SK-N-SH treated with all-trans-retinoic acid at 6 μM for 48 hours (cell line): ENCODE measurements around the gene SUSD4.

ENCODE experiments used
- BACH2 ChIP-seq: fragments of 250-450 bp; sonication (Bioruptor Pico); IDR thresholded peaks from 2 replicates; pipeline ENCODE4 v1.9.0; 2021; ENCODE audit warnings: mild to moderate bottlenecking, borderline replicate concordance
- GLIS3 ChIP-seq: fragments of 250-450 bp; sonication (Bioruptor Pico); IDR thresholded peaks from 2 replicates; pipeline ENCODE4 v1.5.0; 2020; ENCODE audit warnings: mild to moderate bottlenecking, moderate library complexity
- ISL1 ChIP-seq: fragments of 250-450 bp; sonication (Bioruptor Pico); IDR thresholded peaks from 2 replicates; pipeline ENCODE4 v2.1.2; 2022; ENCODE audit warnings: mild to moderate bottlenecking, moderate library complexity
- PATZ1 ChIP-seq: fragments of 250-450 bp; sonication (Bioruptor Pico); IDR thresholded peaks from 2 replicates; pipeline ENCODE4 v1.8.0; 2020; ENCODE audit warnings: mild to moderate bottlenecking, moderate library complexity, borderline replicate concordance
- PPARA ChIP-seq: fragments of 250-450 bp; sonication (Bioruptor Pico); IDR thresholded peaks from 2 replicates; pipeline ENCODE4 v1.5.0; 2020; ENCODE audit warnings: mild to moderate bottlenecking, borderline replicate concordance
- RARB ChIP-seq: fragments of 250-450 bp; sonication (Bioruptor Pico); IDR thresholded peaks from 2 replicates; pipeline ENCODE4 v1.8.0; 2021; ENCODE audit warnings: mild to moderate bottlenecking, moderate library complexity
- TOX ChIP-seq: fragments of 250-450 bp; sonication (Bioruptor Pico); IDR thresholded peaks from 2 replicates; pipeline ENCODE4 v1.8.0; 2021; ENCODE audit warnings: mild to moderate bottlenecking, moderate library complexity, borderline replicate concordance
- TSHZ2 ChIP-seq: fragments of 250-450 bp; sonication (Bioruptor Pico); IDR thresholded peaks from 2 replicates; pipeline ENCODE4 v1.5.0; 2020; ENCODE audit warnings: mild to moderate bottlenecking, moderate library complexity
- ZFP3 ChIP-seq: fragments of 250-450 bp; sonication (Bioruptor Pico); IDR thresholded peaks from 2 replicates; pipeline ENCODE4 v1.5.0; 2020; ENCODE audit warnings: mild to moderate bottlenecking, moderate library complexity
- ZNF565 ChIP-seq: fragments of 450-650 bp; formaldehyde crosslinking; conservative IDR thresholded peaks from 2 replicates; pipeline ENCODE4 v1.5.0; 2020; ENCODE audit warnings: low read depth, mild to moderate bottlenecking, moderate library complexity
- TF ChIP-seq, protein P1 (sequence below): fragments of 250-450 bp; sonication (Bioruptor Pico); IDR thresholded peaks from 2 replicates; pipeline ENCODE4 v1.5.1; 2021; ENCODE audit warnings: mild to moderate bottlenecking, moderate library complexity

DNA sequence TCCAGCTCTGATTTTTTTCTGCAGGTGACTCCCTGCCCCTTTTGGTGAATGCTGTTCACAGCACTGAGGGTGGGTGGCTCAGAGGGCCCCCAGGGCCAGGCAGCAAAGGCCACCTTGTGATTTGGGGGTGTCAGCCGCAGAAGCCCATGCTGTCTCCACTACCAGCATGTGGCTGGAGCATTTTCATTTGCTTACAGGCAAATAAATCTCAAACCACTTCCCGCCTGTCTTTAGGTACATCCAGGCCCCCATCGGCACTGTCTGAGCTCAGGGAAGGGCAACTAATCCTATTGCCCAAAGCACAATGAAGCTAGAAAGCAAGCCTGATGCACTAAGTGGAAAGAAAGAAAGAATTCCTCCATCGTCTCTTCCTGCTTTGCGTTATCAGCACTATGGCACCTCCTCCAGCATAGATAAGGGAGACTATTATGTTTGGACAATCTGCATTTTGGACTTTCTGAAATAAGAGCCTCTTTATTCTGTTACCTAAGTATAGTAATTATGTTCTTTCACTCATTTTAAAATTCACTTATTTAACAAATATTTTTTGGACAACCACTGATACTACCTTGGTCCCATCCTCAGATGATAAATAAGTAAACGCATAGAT lies 120.4 kb downstream of the SUSD4 start:
- TF ChIP-seq ZNF565 (CRISPR knock-in tag) (no peak), GLIS3 (CRISPR knock-in tag) (no peak), BACH2 (no peak), ISL1 (CRISPR knock-in tag) (no peak), PATZ1 (CRISPR knock-in tag) (no peak), TSHZ2 (CRISPR knock-in tag) (no peak), PPARA (CRISPR knock-in tag) (no peak), TOX (CRISPR knock-in tag) (no peak), ZFP3 (no peak), RARB (no peak)
- TF ChIP-seq, protein P1, sequence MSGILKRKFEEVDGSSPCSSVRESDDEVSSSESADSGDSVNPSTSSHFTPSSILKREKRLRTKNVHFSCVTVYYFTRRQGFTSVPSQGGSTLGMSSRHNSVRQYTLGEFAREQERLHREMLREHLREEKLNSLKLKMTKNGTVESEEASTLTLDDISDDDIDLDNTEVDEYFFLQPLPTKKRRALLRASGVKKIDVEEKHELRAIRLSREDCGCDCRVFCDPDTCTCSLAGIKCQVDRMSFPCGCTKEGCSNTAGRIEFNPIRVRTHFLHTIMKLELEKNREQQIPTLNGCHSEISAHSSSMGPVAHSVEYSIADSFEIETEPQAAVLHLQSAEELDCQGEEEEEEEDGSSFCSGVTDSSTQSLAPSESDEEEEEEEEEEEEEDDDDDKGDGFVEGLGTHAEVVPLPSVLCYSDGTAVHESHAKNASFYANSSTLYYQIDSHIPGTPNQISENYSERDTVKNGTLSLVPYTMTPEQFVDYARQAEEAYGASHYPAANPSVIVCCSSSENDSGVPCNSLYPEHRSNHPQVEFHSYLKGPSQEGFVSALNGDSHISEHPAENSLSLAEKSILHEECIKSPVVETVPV (CRISPR knock-in tag) = no peak
